MM.1S (cell line): Measurements from ENCODE around the gene TEP1.

ENCODE experiments used
- DNase-seq: peaks from one replicate; pipeline ENCODE4 v3.0.0-alpha.2; 2015
- H2AFZ ChIP-seq: fragments of 300-600 bp; sonication (generic); 2 replicates; pipeline ENCODE4 v1.6.0; 2016; ENCODE audit warnings: antibody characterized with exemption, low read length
- H3F3A ChIP-seq: fragments of 300-600 bp; sonication (generic); 2 replicates; pipeline ENCODE4 v1.6.1; 2016; ENCODE audit warnings: mild to moderate bottlenecking, antibody characterized with exemption, low read length, moderate library complexity, mixed read lengths; ENCODE audit not compliant: insufficient read depth
- H3K27ac ChIP-seq: fragments of 300-600 bp; sonication (generic); 2 replicates; pipeline ENCODE4 v1.5.1; 2016; ENCODE audit warnings: mild to moderate bottlenecking, low read length
- H3K27me3 ChIP-seq: fragments of 300-600 bp; sonication (generic); replicated peaks from 2 replicates; pipeline ENCODE4 v1.6.0; 2016; ENCODE audit warnings: low read length; ENCODE audit not compliant: insufficient read depth
- H3K36me3 ChIP-seq: fragments of 300-600 bp; sonication (generic); replicated peaks from 2 replicates; pipeline ENCODE4 v1.6.1; 2016; ENCODE audit warnings: mild to moderate bottlenecking, low read length, mixed read lengths; ENCODE audit not compliant: insufficient read depth
- H3K4me1 ChIP-seq: fragments of 300-600 bp; sonication (generic); 2 replicates; pipeline ENCODE4 v1.6.1; 2016; ENCODE audit warnings: low read length, mixed read lengths
- H3K4me2 ChIP-seq: fragments of 300-600 bp; sonication (generic); 2 replicates; pipeline ENCODE4 v1.6.0; 2016; ENCODE audit warnings: low read depth, low read length
- H3K4me3 ChIP-seq: fragments of 300-600 bp; sonication (generic); 2 replicates; pipeline ENCODE4 v1.5.1; 2016; ENCODE audit warnings: low read length, mixed read lengths
- H3K79me2 ChIP-seq: fragments of 300-600 bp; sonication (generic); 2 replicates; pipeline ENCODE4 v1.6.1; 2016; ENCODE audit warnings: mixed run types, low read length, mixed read lengths
- H3K9ac ChIP-seq: fragments of 300-600 bp; sonication (generic); 2 replicates; pipeline ENCODE4 v1.6.1; 2016; ENCODE audit warnings: low read length, mixed read lengths
- H3K9me2 ChIP-seq: fragments of 300-600 bp; sonication (generic); replicated peaks from 2 replicates; pipeline ENCODE4 v1.6.1; 2016; ENCODE audit warnings: mild to moderate bottlenecking, low read length, mixed read lengths; ENCODE audit not compliant: insufficient read depth
- H3K9me3 ChIP-seq: fragments of 300-600 bp; sonication (generic); replicated peaks from 2 replicates; pipeline ENCODE4 v1.6.1; 2016; ENCODE audit warnings: mild to moderate bottlenecking, low read length, mixed read lengths; ENCODE audit not compliant: insufficient read depth
- H4K20me1 ChIP-seq: fragments of 300-600 bp; sonication (generic); 2 replicates; pipeline ENCODE4 v1.6.1; 2016; ENCODE audit warnings: mild to moderate bottlenecking, low read length, moderate library complexity, mixed read lengths; ENCODE audit not compliant: insufficient read depth
- EZH2 ChIP-seq: fragments of 300-600 bp; sonication (generic); optimal IDR thresholded peaks from 2 replicates; pipeline ENCODE3; 2017; ENCODE audit warnings: low read depth, mild to moderate bottlenecking, antibody characterized with exemption, low read length, mixed read lengths
- EZH2phosphoT487 ChIP-seq: fragments of 300-600 bp; sonication (generic); IDR thresholded peaks from 2 replicates; pipeline ENCODE4 v1.6.1; 2018; ENCODE audit warnings: antibody characterized with exemption, low read length
- TF ChIP-seq, protein P1 (sequence below): fragments of 300-600 bp; sonication (generic); IDR thresholded peaks from 2 replicates; pipeline ENCODE4 v1.5.1; 2016; ENCODE audit warnings: antibody characterized with exemption, low read length, mixed read lengths

The TEP1 gene

DNA sequence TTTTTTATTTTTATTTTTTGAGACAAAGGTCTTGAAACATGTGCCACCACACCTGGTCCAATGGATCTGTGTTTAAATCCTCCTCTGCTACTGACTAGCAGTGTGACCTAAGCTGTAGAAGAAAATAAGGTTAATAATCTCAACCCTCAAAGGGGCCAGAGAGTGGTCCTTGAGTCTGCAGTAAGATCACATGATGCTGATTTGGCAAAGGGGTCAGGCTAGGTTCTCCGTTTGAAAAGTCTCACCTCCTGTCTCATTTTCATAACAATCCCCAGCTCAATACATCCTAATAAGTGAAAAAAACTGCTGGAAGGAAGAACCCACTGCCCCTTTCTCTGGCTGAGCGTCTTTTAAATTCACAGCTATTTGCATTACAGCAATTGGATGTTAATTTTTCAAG lies 8.0 kb upstream of the TEP1 start:
- no peaks in the 10 kb centered on the region for H3K9me3 ChIP-seq
- TF ChIP-seq EZH2 (no peak), EZH2phosphoT487 (no peak)
- TF ChIP-seq, protein P1, sequence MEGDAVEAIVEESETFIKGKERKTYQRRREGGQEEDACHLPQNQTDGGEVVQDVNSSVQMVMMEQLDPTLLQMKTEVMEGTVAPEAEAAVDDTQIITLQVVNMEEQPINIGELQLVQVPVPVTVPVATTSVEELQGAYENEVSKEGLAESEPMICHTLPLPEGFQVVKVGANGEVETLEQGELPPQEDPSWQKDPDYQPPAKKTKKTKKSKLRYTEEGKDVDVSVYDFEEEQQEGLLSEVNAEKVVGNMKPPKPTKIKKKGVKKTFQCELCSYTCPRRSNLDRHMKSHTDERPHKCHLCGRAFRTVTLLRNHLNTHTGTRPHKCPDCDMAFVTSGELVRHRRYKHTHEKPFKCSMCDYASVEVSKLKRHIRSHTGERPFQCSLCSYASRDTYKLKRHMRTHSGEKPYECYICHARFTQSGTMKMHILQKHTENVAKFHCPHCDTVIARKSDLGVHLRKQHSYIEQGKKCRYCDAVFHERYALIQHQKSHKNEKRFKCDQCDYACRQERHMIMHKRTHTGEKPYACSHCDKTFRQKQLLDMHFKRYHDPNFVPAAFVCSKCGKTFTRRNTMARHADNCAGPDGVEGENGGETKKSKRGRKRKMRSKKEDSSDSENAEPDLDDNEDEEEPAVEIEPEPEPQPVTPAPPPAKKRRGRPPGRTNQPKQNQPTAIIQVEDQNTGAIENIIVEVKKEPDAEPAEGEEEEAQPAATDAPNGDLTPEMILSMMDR = no peak
- no peak overlapping the region for H3K27ac ChIP-seq
- H3K9ac ChIP-seq = no peak overlapping the region
- H3F3A ChIP-seq = no peaks in the 10 kb centered on the region
- H4K20me1 ChIP-seq = no peaks in the 10 kb centered on the region
- no peak overlapping the region for H3K4me3 ChIP-seq
- H3K9me2 ChIP-seq = no peaks in the 10 kb centered on the region
- H3K4me1 ChIP-seq = no peaks in the 10 kb centered on the region; the same call in 1 of the 2 replicates
- no peaks in the 10 kb centered on the region for H3K79me2 ChIP-seq
- H3K36me3 ChIP-seq = no peaks in the 10 kb centered on the region
- no peak for DNase-seq
- no peak overlapping the region for H2AFZ ChIP-seq
- H3K4me2 ChIP-seq = no peak overlapping the region
- H3K27me3 ChIP-seq = no peaks in the 10 kb centered on the region

DNA sequence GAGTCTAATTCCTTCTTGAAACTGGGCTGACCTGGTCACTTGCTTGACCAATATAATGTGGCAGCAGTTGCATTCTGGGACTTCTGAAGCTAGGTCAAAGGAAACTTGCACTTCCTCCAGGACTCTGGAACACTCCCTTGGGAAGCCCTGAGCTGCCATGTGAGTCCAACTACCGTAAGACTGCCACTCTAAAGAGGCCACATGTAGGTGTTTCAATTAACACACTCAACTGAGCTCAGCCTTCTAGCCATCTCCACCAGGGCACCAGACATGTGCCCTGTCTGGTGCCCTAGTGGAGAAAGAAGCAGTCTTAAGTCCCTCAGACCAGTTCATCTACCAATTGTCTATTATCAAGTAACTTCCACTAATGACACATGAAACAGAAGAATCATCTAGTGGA lies 6.1 kb upstream of the TEP1 start:
- H2AFZ ChIP-seq = no peak overlapping the region
- no peaks in the 10 kb centered on the region; the same call in 1 of the 2 replicates for H3K4me1 ChIP-seq
- no peak overlapping the region for H3K4me2 ChIP-seq
- TF ChIP-seq EZH2phosphoT487 (no peak), EZH2 (no peak)
- TF ChIP-seq, protein P1 = no peak
- H3K9ac ChIP-seq = no peak overlapping the region
- H4K20me1 ChIP-seq = no peaks in the 10 kb centered on the region
- no peaks in the 10 kb centered on the region for H3F3A ChIP-seq
- no peaks in the 10 kb centered on the region for H3K27me3 ChIP-seq
- H3K9me2 ChIP-seq = no peaks in the 10 kb centered on the region
- H3K9me3 ChIP-seq = no peaks in the 10 kb centered on the region
- no peak overlapping the region for H3K27ac ChIP-seq
- H3K36me3 ChIP-seq = no peaks in the 10 kb centered on the region
- no peak overlapping the region for H3K4me3 ChIP-seq
- no peak for DNase-seq
- H3K79me2 ChIP-seq = no peaks in the 10 kb centered on the region

DNA sequence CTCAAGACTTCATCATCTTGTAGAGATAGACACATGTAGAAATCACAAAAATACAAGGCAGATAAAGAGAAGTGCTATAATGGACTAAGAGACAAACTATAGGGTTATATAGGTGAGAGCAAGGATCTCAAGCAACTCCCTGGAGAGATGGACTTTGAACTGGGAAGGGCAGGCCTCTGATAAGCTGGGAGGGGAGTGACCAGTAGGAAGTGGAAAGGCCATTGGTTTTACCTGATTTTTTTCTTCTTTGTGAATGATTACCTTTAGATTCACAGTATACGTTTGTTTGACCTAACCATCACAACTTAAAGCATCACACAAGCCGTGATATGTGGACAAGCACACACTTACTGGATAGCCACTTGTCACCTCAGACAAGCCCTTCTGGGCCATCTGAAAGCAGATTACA lies 5.2 kb upstream of the TEP1 start:
- no peaks in the 10 kb centered on the region for H3K27me3 ChIP-seq
- no peaks in the 10 kb centered on the region for H3K79me2 ChIP-seq
- H3K4me3 ChIP-seq = no peak overlapping the region
- no peak overlapping the region for H2AFZ ChIP-seq
- no peak overlapping the region for H3K9ac ChIP-seq
- H3K36me3 ChIP-seq = no peaks in the 10 kb centered on the region
- H3K27ac ChIP-seq = no peak overlapping the region
- H3F3A ChIP-seq = no peaks in the 10 kb centered on the region; the same call in 1 of the 2 replicates
- H3K9me3 ChIP-seq = no peaks in the 10 kb centered on the region
- H3K9me2 ChIP-seq = no peaks in the 10 kb centered on the region
- TF ChIP-seq EZH2phosphoT487 (no peak), EZH2 (no peak)
- TF ChIP-seq, protein P1 = no peak
- H3K4me1 ChIP-seq = no peaks in the 10 kb centered on the region; the same call in 1 of the 2 replicates
- H3K4me2 ChIP-seq = no peak overlapping the region
- DNase-seq = no peak
- H4K20me1 ChIP-seq = no peaks in the 10 kb centered on the region
